ENCODE data around the gene TENT4B.
"Not testable (repeated sequence)": the region's sequence is repeated elsewhere in the genome, so short reads cannot be mapped to it uniquely, and the experiment has no call there.

The TENT4B gene

DNA sequence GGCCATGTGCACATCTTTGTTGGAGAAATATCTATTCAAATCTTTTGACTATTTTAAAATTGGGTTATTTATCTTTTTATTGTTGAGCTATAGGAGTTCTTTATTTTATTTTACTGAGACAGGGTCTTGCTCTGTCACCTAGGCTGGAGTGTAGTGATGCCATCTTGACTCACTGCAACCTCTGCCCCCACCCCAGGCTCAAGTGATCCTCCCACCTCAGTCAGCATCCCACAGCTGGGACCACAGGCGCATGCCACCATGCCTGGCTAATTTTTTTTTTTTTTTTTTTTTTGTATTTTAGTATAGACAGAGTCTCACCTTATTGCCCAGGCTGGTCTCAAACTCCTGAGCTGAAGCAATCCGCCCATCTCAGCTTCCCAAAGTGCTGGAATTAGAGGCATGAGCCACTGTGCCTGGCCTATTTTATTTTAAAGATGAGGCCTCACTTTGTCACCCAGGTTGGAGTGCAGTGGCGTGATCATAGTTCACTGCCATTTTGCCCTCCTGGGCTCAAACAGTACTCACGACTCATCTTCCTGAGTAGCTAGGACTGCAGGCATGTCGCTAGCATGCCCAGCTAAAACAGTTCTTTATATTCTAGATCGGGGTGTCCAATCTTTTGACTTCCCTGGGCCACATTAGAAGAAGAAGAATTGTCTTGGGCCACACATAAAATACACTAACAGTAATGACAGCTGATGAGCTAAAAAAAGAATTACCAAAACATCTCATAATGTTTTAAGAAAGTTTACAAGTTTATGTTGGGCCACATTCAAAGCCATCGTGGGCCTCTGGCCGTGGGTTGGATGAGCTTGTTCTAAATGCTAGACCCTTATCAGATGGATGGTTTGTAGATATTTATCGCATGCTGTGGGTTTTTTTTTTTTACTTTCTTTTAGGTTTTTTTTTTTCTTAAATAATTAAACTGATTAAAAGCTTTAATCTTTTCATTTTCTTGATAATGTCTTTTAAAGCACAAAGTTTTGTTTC lies 13.7 kb downstream of the TENT4B start:
- DNase-seq, result no peak
- peak overlapping the region; percentile 56 to 90 for H3K27ac ChIP-seq
- H3K4me1 ChIP-seq, result peaks cover 0 to 85% (median 34%) of the 10 kb centered on the region in 4 donors

DNA sequence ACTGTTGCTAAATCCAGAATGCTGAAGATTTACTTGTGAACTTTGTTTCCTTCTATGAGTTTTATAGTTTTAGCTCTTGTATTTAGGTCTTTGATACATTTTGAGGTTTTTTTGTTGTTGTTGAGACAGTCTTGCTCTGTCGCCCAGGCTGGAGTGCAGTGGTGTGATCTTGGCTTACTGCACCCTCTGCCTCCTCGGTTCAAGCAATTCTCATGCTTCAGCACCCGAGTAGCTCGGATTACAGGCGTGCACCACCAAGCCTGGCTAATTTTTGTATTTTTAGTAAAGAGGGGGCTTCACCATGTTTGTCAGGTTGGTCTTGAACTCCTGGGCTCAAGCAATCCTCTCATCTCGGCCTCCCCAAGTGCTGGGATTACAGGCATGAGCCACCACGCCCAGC lies 14.4 kb downstream of the TENT4B start:
- TF ChIP-seq, protein P1, sequence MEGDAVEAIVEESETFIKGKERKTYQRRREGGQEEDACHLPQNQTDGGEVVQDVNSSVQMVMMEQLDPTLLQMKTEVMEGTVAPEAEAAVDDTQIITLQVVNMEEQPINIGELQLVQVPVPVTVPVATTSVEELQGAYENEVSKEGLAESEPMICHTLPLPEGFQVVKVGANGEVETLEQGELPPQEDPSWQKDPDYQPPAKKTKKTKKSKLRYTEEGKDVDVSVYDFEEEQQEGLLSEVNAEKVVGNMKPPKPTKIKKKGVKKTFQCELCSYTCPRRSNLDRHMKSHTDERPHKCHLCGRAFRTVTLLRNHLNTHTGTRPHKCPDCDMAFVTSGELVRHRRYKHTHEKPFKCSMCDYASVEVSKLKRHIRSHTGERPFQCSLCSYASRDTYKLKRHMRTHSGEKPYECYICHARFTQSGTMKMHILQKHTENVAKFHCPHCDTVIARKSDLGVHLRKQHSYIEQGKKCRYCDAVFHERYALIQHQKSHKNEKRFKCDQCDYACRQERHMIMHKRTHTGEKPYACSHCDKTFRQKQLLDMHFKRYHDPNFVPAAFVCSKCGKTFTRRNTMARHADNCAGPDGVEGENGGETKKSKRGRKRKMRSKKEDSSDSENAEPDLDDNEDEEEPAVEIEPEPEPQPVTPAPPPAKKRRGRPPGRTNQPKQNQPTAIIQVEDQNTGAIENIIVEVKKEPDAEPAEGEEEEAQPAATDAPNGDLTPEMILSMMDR (IDR thresholded peaks at IDR 0.05), result no peak
- DNase-seq, result no peak
- intact Hi-C loops (cut with DNase I; ENCODE audit: low total_unique reads), result no loop called here
- Histone ChIP-seq H3K4me1 (peaks cover 0 to 84% (median 38%) of the 10 kb centered on the region in 4 donors), H3K36me3 (no peaks in the 10 kb centered on the region), H3K4me3 (no peak overlapping the region), H3K27ac (peak overlapping the region; percentile 56 to 90), H3K27me3 (no peaks in the 10 kb centered on the region), H3K9me3 (no peaks in the 10 kb centered on the region)

More for the DNA sequence above, 13.7 kb downstream of the TENT4B start:
- intact Hi-C loops (cut with DNase I; ENCODE audit: low total_unique reads), result no loop called here
- Histone ChIP-seq H3K27me3 (no peaks in the 10 kb centered on the region), H3K4me3 (no peak overlapping the region), H3K9me3 (no peaks in the 10 kb centered on the region), H3K36me3 (no peaks in the 10 kb centered on the region)
- TF ChIP-seq, protein P1 (IDR thresholded peaks at IDR 0.05), result no peak

DNA sequence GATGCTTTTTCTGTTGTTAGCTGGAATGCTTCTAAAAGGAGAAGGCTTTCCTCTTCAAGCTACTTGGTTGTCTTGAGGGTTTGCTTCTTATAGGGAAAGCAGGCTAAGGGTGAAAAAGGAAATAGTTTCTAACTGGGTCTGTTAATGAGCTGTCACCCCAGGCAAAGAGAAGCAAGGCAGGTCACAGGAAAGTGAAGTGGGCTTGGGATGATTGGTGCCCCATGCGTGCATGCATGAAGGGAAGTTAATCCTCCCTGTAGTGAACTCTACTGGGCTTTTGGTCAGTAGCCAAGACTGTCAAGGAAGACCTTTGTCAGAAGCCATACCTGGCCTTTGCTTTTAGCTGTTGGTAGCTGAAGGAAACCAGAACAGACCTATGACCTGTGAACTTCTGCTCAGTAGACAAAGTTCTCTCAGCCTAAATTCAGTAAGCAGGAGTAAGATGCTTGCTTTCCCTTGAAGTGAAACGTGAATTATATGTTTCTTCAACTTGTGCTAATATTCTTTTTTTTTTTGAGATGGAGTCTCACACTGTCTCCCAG lies 16.5 kb downstream of the TENT4B start:
- Histone ChIP-seq H3K27ac (peak overlapping the region in 1 of 2 donors; percentile 7), H3K9me3 (no peaks in the 10 kb centered on the region), H3K36me3 (no peaks in the 10 kb centered on the region), H3K4me3 (no peak overlapping the region), H3K27me3 (no peaks in the 10 kb centered on the region), H3K4me1 (peaks cover 0 to 86% (median 38%) of the 10 kb centered on the region in 4 donors)
- no peak for DNase-seq
- intact Hi-C loops (cut with DNase I; ENCODE audit: low total_unique reads), result no loop called here
- TF ChIP-seq, protein P1 (IDR thresholded peaks at IDR 0.05), result no peak

DNA sequence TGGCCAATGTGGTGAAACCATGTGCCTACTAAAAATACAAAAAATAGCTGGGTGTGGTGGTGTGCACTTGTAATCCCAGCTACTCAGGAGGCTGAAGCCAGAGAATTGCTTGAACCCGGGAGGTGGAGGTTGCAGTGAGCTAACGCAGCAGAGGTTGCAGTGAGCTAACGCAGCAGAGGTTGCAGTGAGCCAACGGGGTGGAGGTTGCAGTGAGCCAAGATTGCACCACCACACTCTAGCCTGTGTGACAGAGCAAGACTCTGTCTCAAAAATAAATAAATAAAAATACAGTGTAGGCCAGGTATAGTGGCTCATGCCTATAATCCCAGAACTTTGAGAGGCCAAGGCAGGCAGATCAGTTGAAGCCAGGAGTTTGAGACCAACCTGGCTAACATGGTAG lies 18.7 kb downstream of the TENT4B start:
- Histone ChIP-seq H3K27ac (peak overlapping the region in 1 of 2 donors; percentile 4), H3K4me1 (peaks cover 0 to 79% (median 33%) of the 10 kb centered on the region in 4 donors)
- H3K36me3 ChIP-seq; H3K4me3 ChIP-seq; intact Hi-C loops (cut with DNase I; ENCODE audit: low total_unique reads); H3K27me3 ChIP-seq; H3K9me3 ChIP-seq; DNase-seq: not testable (repeated sequence)

DNA sequence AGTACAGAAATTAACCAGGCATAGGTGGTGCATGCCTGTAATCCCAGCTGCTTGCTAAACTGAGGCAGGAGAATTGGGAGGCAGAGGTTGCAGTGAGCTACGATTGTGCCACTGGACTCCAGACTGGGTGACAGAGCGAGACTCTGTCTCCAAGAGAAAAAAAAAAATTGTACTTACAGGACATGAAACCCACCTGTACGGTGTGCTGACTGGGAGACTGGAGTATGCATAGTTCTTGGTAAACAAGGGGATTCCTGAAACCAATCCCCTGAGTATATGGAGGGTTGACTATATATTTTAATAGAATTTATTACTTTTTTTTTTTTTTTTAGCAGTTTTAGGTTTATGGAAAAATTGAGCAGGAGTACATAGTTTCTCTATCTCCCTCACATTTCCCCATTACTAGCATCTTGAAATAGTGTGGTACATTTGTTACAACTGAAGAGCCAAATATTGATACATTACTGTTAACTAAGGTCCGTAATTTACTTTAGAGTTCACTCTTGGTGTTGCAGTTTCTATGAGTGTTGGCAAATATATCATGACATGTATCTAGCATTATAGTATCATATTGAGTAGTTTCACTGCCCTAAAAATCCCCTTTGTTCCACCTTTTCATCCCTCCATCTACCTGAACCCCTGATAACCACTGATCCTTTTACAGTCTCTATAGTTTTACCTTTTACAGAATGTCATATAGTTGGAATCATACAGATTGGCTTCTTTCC lies 19.3 kb downstream of the TENT4B start:
- no peak for DNase-seq
- TF ChIP-seq, protein P1 (IDR thresholded peaks at IDR 0.05), result no peak
- H3K4me3 ChIP-seq, result no peak overlapping the region
- no peaks in the 10 kb centered on the region for H3K27me3 ChIP-seq
- H3K4me1 ChIP-seq, result peaks cover 0 to 73% (median 31%) of the 10 kb centered on the region in 4 donors
- intact Hi-C loops (cut with DNase I; ENCODE audit: low total_unique reads), result no loop called here
- no peaks in the 10 kb centered on the region for H3K9me3 ChIP-seq
- peak overlapping the region in 1 of 2 donors; percentile 4 for H3K27ac ChIP-seq
- H3K36me3 ChIP-seq, result no peaks in the 10 kb centered on the region
